Sciatic nerve (tissue), 2 donors: ENCODE results near the gene P3H2. TPM values are rescaled to one million over a fixed set of nuclear protein-coding genes. Genes with fewer than 3 reads are reported as not detected.

Experiments used
- ATAC-seq: fragments of 200-7000 bp; cut with Tn5 transposase; one replicate; pipeline ENCODE4 v1.9.1; 2020; ENCODE audit warnings: mild to moderate bottlenecking, moderate library complexity
- DNase-seq: peaks from one replicate; pipeline ENCODE4 v3.0.0-alpha.2; 2020; ENCODE audit warnings: low spot score
- intact Hi-C: fragments of 100-400 bp; cut with DNase I; formaldehyde crosslinking; loops from one replicate; pipeline ENCODE4 v1.14.2; 2022
- total RNA-seq: library from RNA; stranded (reverse); fragmentation: NEBNext Ultra II Directional; extraction: Animal tissue kit (Norgen Biotek cat#: 25700); gene quantifications from one replicate; pipeline ENCODE4 v1.2.1, GENCODE V29; 2021
- donor health status: DM: no; HTN: no; CAD: no.
- donor health status: DM: no; HTN: no; CAD: no.

The P3H2 gene
- total RNA-seq, 1 donor from 2014 or later, result 18.9 TPM

GRCh38 chr3:190064112-190064511, 56.6 kb downstream of the P3H2 start:
- intact Hi-C loops, result no loop called here
- ATAC-seq, result peak; percentile 56
- no peak for DNase-seq

GRCh38 chr3:190063490-190063889, 57.2 kb downstream of the P3H2 start:
- intact Hi-C loops, result no loop called here
- no peak for ATAC-seq

GRCh38 chr3:190060192-190060775, 60.4 kb downstream of the P3H2 start:
- intact Hi-C loops, result no loop called here
- DNase-seq (no peak), ATAC-seq (no peak)

More at GRCh38 chr3:190063490-190063889, 57.2 kb downstream of the P3H2 start:
- no peak for DNase-seq

GRCh38 chr3:190059242-190059590, 61.5 kb downstream of the P3H2 start:
- intact Hi-C loops, result no loop called here
- DNase-seq (no peak), ATAC-seq (peak; percentile 48)

GRCh38 chr3:190058521-190059241, 62.0 kb downstream of the P3H2 start:
- DNase-seq (no peak), ATAC-seq (peak; percentile 42)
- intact Hi-C loops, result no loop called here

- DNase-seq (no peak), ATAC-seq (no peak)
- intact Hi-C loops, result no loop called here
Observed at GRCh38 chr3:190056742-190057141, 64.0 kb downstream of the P3H2 start.

GRCh38 chr3:190055773-190056172, 64.9 kb downstream of the P3H2 start:
- DNase-seq (no peak), ATAC-seq (no peak)
- intact Hi-C loops, result no loop called here

GRCh38 chr3:190053919-190054672, 66.6 kb downstream of the P3H2 start:
- intact Hi-C loops, result no loop called here
- ATAC-seq, result no peak

GRCh38 chr3:190051641-190052040, 69.1 kb downstream of the P3H2 start:
- DNase-seq, result no peak
- ATAC-seq, result no peak
- intact Hi-C loops, result no loop called here

More at GRCh38 chr3:190053919-190054672, 66.6 kb downstream of the P3H2 start:
- no peak for DNase-seq

- DNase-seq (no peak), ATAC-seq (peak; percentile 50)
Observed at GRCh38 chr3:190048932-190049441, 71.7 kb downstream of the P3H2 start.

GRCh38 chr3:190044974-190045373, 75.7 kb downstream of the P3H2 start:
- ATAC-seq (no peak), DNase-seq (no peak)
- intact Hi-C loops, result no loop called here

More at GRCh38 chr3:190048932-190049441, 71.7 kb downstream of the P3H2 start:
- intact Hi-C loops, result no loop called here

GRCh38 chr3:190044142-190044541, 76.6 kb downstream of the P3H2 start:
- ATAC-seq (no peak), DNase-seq (no peak)
- intact Hi-C loops, result no loop called here

- DNase-seq (no peak), ATAC-seq (no peak)
- intact Hi-C loops, result no loop called here
Observed at GRCh38 chr3:190043741-190044140, 77.0 kb downstream of the P3H2 start.

GRCh38 chr3:190042558-190042957, 78.1 kb downstream of the P3H2 start:
- ATAC-seq (no peak), DNase-seq (no peak)
- intact Hi-C loops, result no loop called here

GRCh38 chr3:190041333-190042041, 79.2 kb downstream of the P3H2 start:
- ATAC-seq (no peak), DNase-seq (no peak)
- intact Hi-C loops, result no loop called here

GRCh38 chr3:190040145-190040544, 80.6 kb downstream of the P3H2 start:
- ATAC-seq (no peak), DNase-seq (no peak)
- intact Hi-C loops, result no loop called here

GRCh38 chr3:190038050-190038933, 82.4 kb downstream of the P3H2 start:
- ATAC-seq, result no peak

GRCh38 chr3:190036631-190037030, 84.1 kb downstream of the P3H2 start:
- intact Hi-C loops, result no loop called here
- DNase-seq, result no peak

More at GRCh38 chr3:190038050-190038933, 82.4 kb downstream of the P3H2 start:
- DNase-seq, result no peak
- intact Hi-C loops, result no loop called here

More at GRCh38 chr3:190036631-190037030, 84.1 kb downstream of the P3H2 start:
- no peak for ATAC-seq
